ENCODE measurements around the gene CEP57L1. TPM values are rescaled to one million over a fixed set of nuclear protein-coding genes. Genes with fewer than 3 reads are reported as not detected.

CEP57L1 gene
- total and polyA plus RNA-seq, 2 experiments from 2014 or later: 20.6 to 25.6 TPM

DNA sequence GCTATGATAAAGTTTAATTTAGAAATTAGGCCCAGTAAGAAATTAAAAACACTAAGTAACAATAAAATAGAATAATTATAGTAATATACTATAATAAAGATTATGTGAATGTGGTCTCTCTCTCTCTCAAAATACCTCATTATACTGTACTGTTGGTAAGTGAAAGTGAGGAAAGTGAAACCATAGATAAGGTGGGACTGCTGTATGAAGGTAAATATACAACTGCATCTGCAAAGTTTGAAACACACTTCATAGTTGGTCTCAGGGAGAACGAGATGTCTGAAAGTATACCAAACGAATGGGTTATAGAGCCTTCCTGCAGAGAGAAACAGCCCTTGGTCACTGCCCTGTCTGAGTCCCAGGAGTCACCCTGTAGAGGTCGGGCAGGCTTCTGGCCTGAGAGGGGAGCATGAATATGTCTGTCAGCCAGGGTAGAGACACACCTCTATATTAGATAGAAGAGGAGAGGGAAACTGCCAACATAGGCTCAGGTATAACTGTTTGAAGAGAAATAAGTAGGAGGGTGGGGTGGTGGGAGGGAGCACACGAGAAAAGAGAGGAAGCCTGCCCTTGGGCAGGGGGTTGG, 32.4 kb upstream of the CEP57L1 start:
- in situ Hi-C loops (cut with MboI): loop anchor here (25.0 kb wide), 1 partner anchor 951 kb away; no protein-coding TSS in a partner anchor
- Histone ChIP-seq H3K79me2 (ENCODE audit: insufficient read depth) (peaks cover 15% of the 10 kb centered on the region), H3K36me3 (ENCODE audit: low read depth) (no peaks in the 10 kb centered on the region), H3K9ac (no peak overlapping the region), H3F3A (ENCODE audit: insufficient read depth) (peaks cover 21% of the 10 kb centered on the region), H3K27ac (no peak overlapping the region), H3K27me3 (replicated peaks; ENCODE audit: insufficient read depth) (no peaks in the 10 kb centered on the region), H3K9me3 (ENCODE audit: low read depth) (no peaks in the 10 kb centered on the region), H3K4me3 (no peak overlapping the region), H2AFZ (no peak overlapping the region), H3K4me1 (ENCODE audit: insufficient read depth) (peaks cover 25% of the 10 kb centered on the region), H4K20me1 (ENCODE audit: insufficient read depth) (no peaks in the 10 kb centered on the region), H3K4me2 (ENCODE audit: unreplicated experiment) (no peak overlapping the region), H3K9me2 (ENCODE audit: insufficient read depth) (no peaks in the 10 kb centered on the region)
- TF ChIP-seq EZH2phosphoT487 (IDR thresholded peaks at IDR 0.05; ENCODE audit: insufficient read depth, low read depth) (no peak), EZH2 (IDR thresholded peaks at IDR 0.05; ENCODE audit: insufficient read depth, poor library complexity, severe bottlenecking) (no peak)
- no peak for DNase-seq
- WGBS, 2 experiments (ENCODE audit: low coverage in 1 of 2, low lambda C conversion rate in 2 of 2, missing lambda C conversion rate in 2 of 2): 84 to 86% methylated on average over 4 of the region's 4 CpGs

DNA sequence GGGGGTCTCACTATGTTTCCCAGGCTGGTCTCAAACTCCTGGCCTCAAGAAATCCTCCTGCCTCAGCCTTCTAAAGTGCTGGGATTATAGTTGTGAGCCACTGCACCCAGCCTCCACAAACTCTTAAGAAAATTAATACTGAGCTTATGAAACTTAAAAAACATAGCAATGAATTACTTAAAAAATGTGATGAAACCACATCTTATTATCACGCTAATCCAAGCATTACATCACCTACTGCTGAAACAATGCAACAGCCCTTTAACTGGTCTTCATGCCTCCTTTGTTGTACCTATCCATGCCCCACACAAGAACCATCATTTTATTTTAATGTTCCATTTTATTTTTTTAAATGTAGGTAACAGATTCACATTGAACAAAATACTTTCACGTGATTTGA, 25.6 kb upstream of the CEP57L1 start:
- Histone ChIP-seq H4K20me1 (ENCODE audit: insufficient read depth) (no peaks in the 10 kb centered on the region), H3K9me2 (ENCODE audit: insufficient read depth) (no peaks in the 10 kb centered on the region), H3K27ac (no peak overlapping the region), H3K27me3 (replicated peaks; ENCODE audit: insufficient read depth) (no peaks in the 10 kb centered on the region), H3K9me3 (ENCODE audit: low read depth) (no peaks in the 10 kb centered on the region), H2AFZ (no peak overlapping the region), H3K36me3 (ENCODE audit: low read depth) (no peaks in the 10 kb centered on the region), H3K4me2 (ENCODE audit: unreplicated experiment) (no peak overlapping the region), H3K9ac (no peak overlapping the region), H3K79me2 (ENCODE audit: insufficient read depth) (no peaks in the 10 kb centered on the region), H3K4me1 (ENCODE audit: insufficient read depth) (peaks cover 3% of the 10 kb centered on the region; the same call in 1 of the 2 replicates), H3K4me3 (no peak overlapping the region), H3F3A (ENCODE audit: insufficient read depth) (no peaks in the 10 kb centered on the region)
- TF ChIP-seq EZH2 (IDR thresholded peaks at IDR 0.05; ENCODE audit: insufficient read depth, poor library complexity, severe bottlenecking): no peak
- TF ChIP-seq EZH2phosphoT487 (IDR thresholded peaks at IDR 0.05; ENCODE audit: insufficient read depth, low read depth): no peak
- 71 to 73% methylated on average over 2 of the region's 2 CpGs for WGBS, 2 experiments (ENCODE audit: low coverage in 1 of 2, low lambda C conversion rate in 2 of 2, missing lambda C conversion rate in 2 of 2)
- peak; percentile 51 for DNase-seq
- in situ Hi-C loops (cut with MboI): loop anchor here (5.0 to 25.0 kb wide), 2 partner anchors 527 to 957 kb away; no protein-coding TSS in a partner anchor

DNA sequence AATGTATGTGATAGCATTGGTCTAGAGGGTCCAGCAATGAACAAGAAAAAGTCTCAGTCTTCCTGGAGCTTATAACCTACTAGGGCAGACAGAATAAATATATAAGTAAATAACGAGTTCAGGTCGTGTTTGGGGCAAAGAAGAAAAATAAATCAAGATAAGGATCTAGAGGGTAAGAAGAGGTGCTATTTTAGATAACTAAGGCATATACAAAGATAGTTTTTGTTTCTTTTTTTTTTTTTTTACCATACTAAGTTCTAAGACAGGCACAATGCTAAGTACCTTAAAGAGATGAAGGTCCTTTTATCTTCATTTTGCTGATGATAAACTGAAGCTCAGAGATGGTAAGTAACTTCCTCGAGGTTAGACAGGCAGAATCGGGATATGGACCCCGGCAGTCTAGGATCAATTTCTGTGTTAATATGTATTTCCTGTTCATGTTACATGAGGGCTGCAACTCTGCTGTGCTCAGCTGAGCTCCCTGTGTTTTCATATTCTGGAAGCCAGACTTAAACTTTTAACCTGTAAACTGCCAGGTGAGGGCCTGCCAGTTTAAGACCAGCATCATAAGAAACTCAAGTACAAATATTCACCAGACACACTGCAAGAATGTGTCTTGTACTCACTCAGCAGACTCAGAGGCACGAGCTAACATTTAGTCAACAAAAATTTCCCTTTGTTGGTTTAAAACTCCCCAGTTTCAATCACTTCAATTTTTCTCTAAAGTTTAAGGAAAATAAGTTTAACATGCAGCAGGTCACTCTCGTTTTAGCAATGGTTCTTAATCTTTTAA, 24.0 kb upstream of the CEP57L1 start:
- H3K36me3 ChIP-seq (ENCODE audit: low read depth): no peaks in the 10 kb centered on the region
- no peaks in the 10 kb centered on the region for H3K9me3 ChIP-seq (ENCODE audit: low read depth)
- in situ Hi-C loops (cut with MboI): loop anchor here (25.0 kb wide), 1 partner anchor 959 kb away; no protein-coding TSS in a partner anchor
- H3K4me1 ChIP-seq (ENCODE audit: insufficient read depth): peaks cover 13% of the 10 kb centered on the region
- H3F3A ChIP-seq (ENCODE audit: insufficient read depth): peaks cover 9% of the 10 kb centered on the region
- DNase-seq: no peak
- no peaks in the 10 kb centered on the region for H4K20me1 ChIP-seq (ENCODE audit: insufficient read depth)
- H2AFZ ChIP-seq: no peak overlapping the region
- TF ChIP-seq EZH2 (IDR thresholded peaks at IDR 0.05; ENCODE audit: insufficient read depth, poor library complexity, severe bottlenecking): no peak
- no peak for TF ChIP-seq EZH2phosphoT487 (IDR thresholded peaks at IDR 0.05; ENCODE audit: insufficient read depth, low read depth)
- H3K9ac ChIP-seq: no peak overlapping the region
- no peaks in the 10 kb centered on the region for H3K79me2 ChIP-seq (ENCODE audit: insufficient read depth)
- H3K27me3 ChIP-seq (replicated peaks; ENCODE audit: insufficient read depth): no peaks in the 10 kb centered on the region
- no peak overlapping the region for H3K4me2 ChIP-seq (ENCODE audit: unreplicated experiment)
- H3K4me3 ChIP-seq: no peak overlapping the region
- 91 to 95% methylated on average over 7 of the region's 7 CpGs for WGBS, 2 experiments (ENCODE audit: low coverage in 1 of 2, low lambda C conversion rate in 2 of 2, missing lambda C conversion rate in 2 of 2)
- no peaks in the 10 kb centered on the region for H3K9me2 ChIP-seq (ENCODE audit: insufficient read depth)
- H3K27ac ChIP-seq: no peak overlapping the region

DNA sequence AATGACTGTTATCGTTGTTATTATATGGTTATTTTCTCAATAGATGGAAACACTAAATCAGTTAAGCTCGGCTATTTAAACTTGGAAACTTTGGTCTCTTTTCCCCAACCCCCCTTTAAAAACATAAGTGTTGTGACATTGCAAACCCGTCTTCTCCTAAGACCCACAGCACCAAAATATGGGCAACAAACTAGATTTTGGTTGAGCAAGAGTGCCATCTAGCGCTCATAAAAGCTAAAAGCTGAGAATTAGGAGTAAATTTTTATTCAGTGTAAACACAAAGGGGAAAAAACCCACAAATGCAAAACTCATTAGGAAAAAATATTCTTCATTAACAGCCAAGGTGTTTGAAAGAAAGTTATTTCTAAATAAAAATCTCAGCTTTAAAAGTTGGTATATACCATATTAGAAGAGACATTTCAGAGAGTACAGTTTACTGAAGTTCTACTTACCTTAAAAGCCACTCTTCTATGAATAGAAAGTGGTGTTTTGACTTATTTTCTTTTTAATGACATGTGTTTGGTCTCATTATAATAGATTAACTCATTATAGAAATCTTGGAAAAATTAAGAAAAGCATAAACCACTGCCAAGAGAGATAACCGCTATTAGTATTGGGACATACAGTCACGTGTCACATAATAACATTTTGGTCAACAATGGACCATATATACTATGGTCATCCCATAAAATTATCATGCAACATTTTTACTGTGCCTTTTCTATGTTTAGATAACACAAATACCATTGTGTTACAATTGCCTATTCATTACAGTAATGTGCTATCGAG, 21.8 kb upstream of the CEP57L1 start:
- H2AFZ ChIP-seq: no peak overlapping the region
- H4K20me1 ChIP-seq (ENCODE audit: insufficient read depth): no peaks in the 10 kb centered on the region
- DNase-seq: peak; percentile 77
- H3K36me3 ChIP-seq (ENCODE audit: low read depth): no peaks in the 10 kb centered on the region
- H3F3A ChIP-seq (ENCODE audit: insufficient read depth): peaks cover 10% of the 10 kb centered on the region
- H3K4me1 ChIP-seq (ENCODE audit: insufficient read depth): peaks cover 15% of the 10 kb centered on the region
- in situ Hi-C loops (cut with MboI): loop anchor here (25.0 kb wide), 1 partner anchor 961 kb away; no protein-coding TSS in a partner anchor
- TF ChIP-seq EZH2phosphoT487 (IDR thresholded peaks at IDR 0.05; ENCODE audit: insufficient read depth, low read depth) (no peak), EZH2 (IDR thresholded peaks at IDR 0.05; ENCODE audit: insufficient read depth, poor library complexity, severe bottlenecking) (no peak)
- H3K9me2 ChIP-seq (ENCODE audit: insufficient read depth): no peaks in the 10 kb centered on the region
- H3K27ac ChIP-seq: no peak overlapping the region
- H3K4me3 ChIP-seq: no peak overlapping the region
- H3K27me3 ChIP-seq (replicated peaks; ENCODE audit: insufficient read depth): no peaks in the 10 kb centered on the region
- H3K9ac ChIP-seq: no peak overlapping the region
- H3K79me2 ChIP-seq (ENCODE audit: insufficient read depth): no peaks in the 10 kb centered on the region
- WGBS, 2 experiments (ENCODE audit: low coverage in 1 of 2, low lambda C conversion rate in 2 of 2, missing lambda C conversion rate in 2 of 2): 43 to 44% methylated on average over 7 of the region's 7 CpGs
- no peaks in the 10 kb centered on the region for H3K9me3 ChIP-seq (ENCODE audit: low read depth)
- no peak overlapping the region for H3K4me2 ChIP-seq (ENCODE audit: unreplicated experiment)
